HepG2 (cell line): ENCODE data around the gene PIANP.

ENCODE experiments used
- DPF2 ChIP-seq: sonication (generic); formaldehyde crosslinking; IDR thresholded peaks from 2 replicates; pipeline ENCODE4 v1.4.0; 2020; ENCODE audit warnings: mild to moderate bottlenecking, low read depth, missing genetic modification reagents, borderline replicate concordance
- NFKB2 ChIP-seq: sonication (generic); formaldehyde crosslinking; IDR thresholded peaks from 2 replicates; pipeline ENCODE4 v1.4.0; 2020; ENCODE audit warnings: missing genetic modification reagents, borderline replicate concordance
- POLR2A ChIP-seq, 2 experiments: IDR thresholded peaks; 2 replicates each; pipeline ENCODE4 v1.6.1; 2011; ENCODE audit warnings: low read depth in 2 of 2, low read length in 2 of 2, mild to moderate bottlenecking in 1 of 2, moderate library complexity in 1 of 2; ENCODE audit not compliant: insufficient read depth in 1 of 2
- ZSCAN29 ChIP-seq: sonication (generic); formaldehyde crosslinking; conservative IDR thresholded peaks from 2 replicates; pipeline ENCODE4 v1.4.0; 2020; ENCODE audit warnings: mild to moderate bottlenecking, missing genetic modification reagents
- TF ChIP-seq, protein P1 (sequence below), 2 experiments: sonication (generic) in 1 of 2; formaldehyde crosslinking in 1 of 2; IDR thresholded peaks; 2 replicates each; pipeline versions ENCODE4 v1.5.1 to v1.6.1; 2011 to 2020; ENCODE audit warnings: borderline replicate concordance in 1 of 2, low read depth in 1 of 2, low read length in 1 of 2, mild to moderate bottlenecking in 1 of 2, missing genetic modification reagents in 1 of 2, moderate library complexity in 1 of 2

DNA sequence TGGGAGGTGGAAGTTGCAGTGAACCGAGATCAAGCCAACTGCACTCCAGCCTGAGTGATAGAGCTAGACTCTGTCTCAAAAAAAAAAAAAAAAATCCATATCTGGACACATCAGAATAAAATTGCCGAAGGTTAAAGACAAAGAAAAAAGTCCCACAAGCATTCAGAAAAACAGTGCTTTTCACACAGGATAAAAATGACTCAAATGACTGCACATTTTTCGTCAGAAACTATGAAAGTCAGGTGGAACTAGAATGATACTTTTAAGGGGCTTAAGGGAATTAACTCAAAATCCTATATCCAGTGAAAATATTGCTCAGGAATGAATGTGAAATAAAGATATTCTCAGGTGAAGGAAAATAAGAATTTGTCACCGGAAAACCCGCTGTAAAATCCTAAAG, 36.1 kb upstream of the PIANP start:
- no peak for TF ChIP-seq DPF2 (CRISPR knock-in tag)
- TF ChIP-seq, protein P1, sequence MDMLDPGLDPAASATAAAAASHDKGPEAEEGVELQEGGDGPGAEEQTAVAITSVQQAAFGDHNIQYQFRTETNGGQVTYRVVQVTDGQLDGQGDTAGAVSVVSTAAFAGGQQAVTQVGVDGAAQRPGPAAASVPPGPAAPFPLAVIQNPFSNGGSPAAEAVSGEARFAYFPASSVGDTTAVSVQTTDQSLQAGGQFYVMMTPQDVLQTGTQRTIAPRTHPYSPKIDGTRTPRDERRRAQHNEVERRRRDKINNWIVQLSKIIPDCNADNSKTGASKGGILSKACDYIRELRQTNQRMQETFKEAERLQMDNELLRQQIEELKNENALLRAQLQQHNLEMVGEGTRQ (IDR thresholded peaks at IDR 0.05; ENCODE audit: low read depth, low read length): no peak
- TF ChIP-seq, protein P1 (CRISPR knock-in tag; IDR thresholded peaks at IDR 0.05; ENCODE audit: borderline replicate concordance): no peak
- TF ChIP-seq NFKB2 (CRISPR knock-in tag): no peak
- TF ChIP-seq ZSCAN29 (CRISPR knock-in tag): no peak
- no peak for TF ChIP-seq POLR2A (IDR thresholded peaks at IDR 0.05; ENCODE audit: insufficient read depth in 1 of 2, low read depth in 2 of 2, low read length in 2 of 2)
